Neural cell (in vitro differentiated cells): ENCODE data around the gene CABS1. TPM values are rescaled to one million over a fixed set of nuclear protein-coding genes. Genes with fewer than 3 reads are reported as not detected.

Experiments
- H2AFZ ChIP-seq: fragments of 200-600, 300-800 bp; sonication (generic), shearing (Covaris generic); 2 replicates; pipeline ENCODE4 v1.6.0; 2014; ENCODE audit warnings: low read depth, mild to moderate bottlenecking, antibody characterized with exemption, low read length, moderate library complexity
- H3F3A ChIP-seq: fragments of 200-600 bp; shearing (Covaris generic); 2 replicates; pipeline ENCODE4 v1.6.1; 2016; ENCODE audit warnings: mild to moderate bottlenecking, moderate library complexity, mixed read lengths, antibody characterized with exemption, low read length; ENCODE audit not compliant: insufficient read depth, poor library complexity, severe bottlenecking
- H3K27ac ChIP-seq: fragments of 200-600, 300-800 bp; sonication (generic), shearing (Covaris generic); 2 replicates; pipeline ENCODE4 v1.5.1; 2014; ENCODE audit warnings: mild to moderate bottlenecking, low read length, moderate library complexity
- H3K27me3 ChIP-seq: fragments of 300-800, 200-600 bp; sonication (generic), shearing (Covaris generic); 2 replicates; pipeline ENCODE4 v1.6.0; 2014; ENCODE audit warnings: mild to moderate bottlenecking, low read depth, low read length, moderate library complexity; ENCODE audit not compliant: insufficient read depth
- H3K36me3 ChIP-seq: fragments of 300-800, 200-600 bp; sonication (generic), shearing (Covaris generic); 2 replicates; pipeline ENCODE4 v1.5.1; 2014; ENCODE audit warnings: mild to moderate bottlenecking, antibody characterized with exemption, low read length, moderate library complexity; ENCODE audit not compliant: insufficient read depth
- H3K4me2 ChIP-seq: fragments of 300-800, 200-600 bp; sonication (generic), shearing (Covaris generic); 2 replicates; pipeline ENCODE4 v1.6.0; 2014; ENCODE audit warnings: mild to moderate bottlenecking, low read length
- H3K4me3 ChIP-seq: fragments of 300-800, 200-600 bp; sonication (generic), shearing (Covaris generic); 2 replicates; pipeline ENCODE4 v1.5.1; 2014; ENCODE audit warnings: mild to moderate bottlenecking, low read length, moderate library complexity
- H3K79me2 ChIP-seq: fragments of 200-600 bp; shearing (Covaris generic); replicated peaks from 2 replicates; pipeline ENCODE4 v1.6.0; 2014; ENCODE audit warnings: mild to moderate bottlenecking, low read length, moderate library complexity; ENCODE audit not compliant: insufficient read depth
- H3K9ac ChIP-seq: fragments of 300-800, 200-600 bp; sonication (generic), shearing (Covaris generic); 2 replicates; pipeline ENCODE4 v1.6.1; 2016; ENCODE audit warnings: mild to moderate bottlenecking, low read length, mixed read lengths
- H3K9me2 ChIP-seq: fragments of 200-600 bp; shearing (Covaris generic); 2 replicates; pipeline ENCODE4 v1.6.1; 2016; ENCODE audit warnings: mild to moderate bottlenecking, low read length, mixed read lengths; ENCODE audit not compliant: insufficient read depth
- H3K9me3 ChIP-seq: fragments of 200-600, 300-800 bp; sonication (generic), shearing (Covaris generic); 2 replicates; pipeline ENCODE4 v1.6.1; 2016; ENCODE audit warnings: mild to moderate bottlenecking, mixed run types, low read length, moderate library complexity, mixed read lengths
- H4K20me1 ChIP-seq: fragments of 200-600 bp; shearing (Covaris generic); 2 replicates; pipeline ENCODE4 v1.6.1; 2016; ENCODE audit warnings: mild to moderate bottlenecking, mixed run types; ENCODE audit not compliant: insufficient read depth
- CTCF ChIP-seq: fragments of 450-650 bp; IDR thresholded peaks from 2 replicates; pipeline ENCODE4 v1.5.1; 2014; ENCODE audit warnings: antibody characterized with exemption, mild to moderate bottlenecking, moderate library complexity; ENCODE audit not compliant: poor library complexity, severe bottlenecking
- EP300 ChIP-seq: fragments of 450-650 bp; conservative IDR thresholded peaks from 2 replicates; pipeline ENCODE4 v1.6.1; 2014; ENCODE audit warnings: antibody characterized with exemption, mild to moderate bottlenecking, moderate library complexity; ENCODE audit not compliant: poor library complexity, severe bottlenecking
- EZH2 ChIP-seq: fragments of 200-600, 300-800 bp; shearing (Covaris generic), sonication (generic); IDR thresholded peaks from 2 replicates; pipeline ENCODE4 v1.6.1; 2014; ENCODE audit warnings: antibody characterized with exemption, low read length, borderline replicate concordance, mild to moderate bottlenecking; ENCODE audit not compliant: insufficient read depth, poor library complexity, severe bottlenecking
- MXI1 ChIP-seq: fragments of 450-650 bp; conservative IDR thresholded peaks from 2 replicates; pipeline ENCODE4 v1.6.1; 2014; ENCODE audit warnings: antibody characterized with exemption, mild to moderate bottlenecking; ENCODE audit not compliant: poor library complexity, severe bottlenecking
- POLR2AphosphoS5 ChIP-seq: IDR thresholded peaks from 2 replicates; pipeline ENCODE4 v1.6.1; 2012
- RAD21 ChIP-seq: fragments of 450-650 bp; conservative IDR thresholded peaks from 2 replicates; pipeline ENCODE4 v1.6.1; 2014; ENCODE audit warnings: antibody characterized with exemption, mild to moderate bottlenecking, moderate library complexity
- REST ChIP-seq: IDR thresholded peaks from 2 replicates; pipeline ENCODE4 v1.6.1; 2012; ENCODE audit warnings: borderline replicate concordance
- SMC3 ChIP-seq: fragments of 450-650 bp; conservative IDR thresholded peaks from 2 replicates; pipeline ENCODE4 v1.6.1; 2014; ENCODE audit warnings: antibody characterized with exemption, mild to moderate bottlenecking, moderate library complexity; ENCODE audit not compliant: poor library complexity
- TAF1 ChIP-seq: IDR thresholded peaks from 2 replicates; pipeline ENCODE4 v1.6.1; 2012; ENCODE audit warnings: low read depth
- polyA plus RNA-seq: library from polyadenylated mRNA; depleted of rRNA; stranded (reverse); fragments of >200 nt; gene quantifications from 2 replicates; pipeline ENCODE4 v1.2.3, GENCODE V29; 2014

Gene CABS1
- polyA plus RNA-seq, 1 donor from 2014 or later, result not detected

GRCh38 chr4:70291341-70291740, 43.4 kb upstream of the CABS1 start:
- H3K9me3 ChIP-seq, result no peaks in the 10 kb centered on the region

GRCh38 chr4:70297576-70297975, 37.2 kb upstream of the CABS1 start:
- TF ChIP-seq RAD21 (no peak), REST (no peak)
- no peaks in the 10 kb centered on the region for H3K9me3 ChIP-seq

More at GRCh38 chr4:70291341-70291740, 43.4 kb upstream of the CABS1 start:
- Histone ChIP-seq H3K79me2 (no peaks in the 10 kb centered on the region), H2AFZ (no peak overlapping the region), H4K20me1 (no peaks in the 10 kb centered on the region), H3K27ac (no peak overlapping the region), H3K36me3 (no peaks in the 10 kb centered on the region), H3K4me3 (no peak overlapping the region), H3K27me3 (no peaks in the 10 kb centered on the region), H3F3A (no peaks in the 10 kb centered on the region), H3K4me2 (no peak overlapping the region), H3K9me2 (no peaks in the 10 kb centered on the region), H3K9ac (no peak overlapping the region)
- TF ChIP-seq RAD21 (no peak), CTCF (no peak), POLR2AphosphoS5 (no peak), SMC3 (no peak), EZH2 (no peak), REST (no peak), EP300 (no peak), MXI1 (no peak), TAF1 (no peak)

More at GRCh38 chr4:70297576-70297975, 37.2 kb upstream of the CABS1 start:
- H3K27ac ChIP-seq, result no peak overlapping the region
- H3F3A ChIP-seq, result no peaks in the 10 kb centered on the region
- no peak overlapping the region for H3K4me3 ChIP-seq
- H3K9me2 ChIP-seq, result no peaks in the 10 kb centered on the region
- no peaks in the 10 kb centered on the region for H3K36me3 ChIP-seq
- H3K27me3 ChIP-seq, result no peaks in the 10 kb centered on the region
- H3K4me2 ChIP-seq, result no peak overlapping the region
- H4K20me1 ChIP-seq, result no peaks in the 10 kb centered on the region
- H3K79me2 ChIP-seq, result no peaks in the 10 kb centered on the region
- H3K9ac ChIP-seq, result no peak overlapping the region
- no peak overlapping the region for H2AFZ ChIP-seq
